ENCODE results near the gene PAX2. TPM values are rescaled to one million over a fixed set of nuclear protein-coding genes. Genes with fewer than 3 reads are reported as not detected.

Gene PAX2
- total and polyA plus RNA-seq, 3 donors from 2014 or later = 1.1 to 3.7 (median 1.5) TPM

DNA sequence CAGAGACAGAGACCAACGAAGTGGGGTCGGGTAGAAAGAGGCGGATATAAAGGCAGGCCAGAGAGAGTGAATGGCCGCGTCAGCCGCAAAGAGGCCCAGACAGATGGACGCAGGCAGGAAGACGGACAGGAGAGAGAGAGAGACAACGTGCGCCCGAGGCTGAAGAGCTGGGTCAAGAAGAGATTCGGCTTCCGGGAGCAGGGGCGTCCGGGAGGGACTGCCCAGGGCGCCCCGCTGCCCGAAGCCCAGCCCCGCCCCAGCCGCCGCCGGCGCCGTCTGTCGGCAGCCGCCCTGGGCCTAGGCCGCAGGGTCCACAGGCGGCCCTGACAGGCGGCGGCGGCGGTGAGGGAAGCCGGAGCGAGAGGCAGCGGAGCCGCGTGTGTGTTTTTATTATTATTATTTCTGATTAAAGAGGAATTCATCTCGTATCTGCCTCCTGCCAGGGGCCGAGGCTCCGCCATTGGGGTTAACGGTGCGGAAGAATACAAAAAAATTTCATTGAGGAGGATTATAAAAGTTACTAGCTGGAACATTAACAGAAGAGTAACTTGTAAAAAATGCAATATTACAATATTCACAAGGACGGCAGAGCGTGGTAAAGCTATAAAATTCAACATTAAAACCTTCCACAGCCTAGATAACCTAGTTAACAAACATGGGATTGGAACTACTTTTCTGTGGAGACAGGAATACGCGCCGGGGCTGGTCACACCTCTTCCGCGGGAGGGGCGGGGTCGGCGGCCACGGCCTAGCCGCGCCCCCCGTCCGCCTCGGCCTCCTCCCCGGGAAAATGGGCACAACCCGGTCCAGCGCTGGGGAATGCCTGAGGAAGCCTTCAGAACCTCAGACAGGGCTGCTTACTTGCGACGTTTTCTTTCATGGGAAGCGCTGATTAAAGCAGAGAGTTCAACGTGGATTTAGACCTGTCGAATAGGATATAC is 29.7 kb upstream of the PAX2 start:
- Histone ChIP-seq H3K27me3 (no peaks in the 10 kb centered on the region), H3K9me3 (no peaks in the 10 kb centered on the region), H3K4me3 (peak overlapping the region; percentile 50 to 51), H3K4me1 (no peaks in the 10 kb centered on the region), H3K27ac (peak overlapping the region; percentile 56 to 73), H3K36me3 (ENCODE audit: low read depth, missing control alignments) (no peaks in the 10 kb centered on the region)
- DNase-seq = peak; percentile 58
- intact Hi-C loops (cut with DNase I; ENCODE audit: low total_unique reads) = no loop called here
- TF ChIP-seq POLR2A (IDR thresholded peaks at IDR 0.05) = no peak
- TF ChIP-seq, protein P1, sequence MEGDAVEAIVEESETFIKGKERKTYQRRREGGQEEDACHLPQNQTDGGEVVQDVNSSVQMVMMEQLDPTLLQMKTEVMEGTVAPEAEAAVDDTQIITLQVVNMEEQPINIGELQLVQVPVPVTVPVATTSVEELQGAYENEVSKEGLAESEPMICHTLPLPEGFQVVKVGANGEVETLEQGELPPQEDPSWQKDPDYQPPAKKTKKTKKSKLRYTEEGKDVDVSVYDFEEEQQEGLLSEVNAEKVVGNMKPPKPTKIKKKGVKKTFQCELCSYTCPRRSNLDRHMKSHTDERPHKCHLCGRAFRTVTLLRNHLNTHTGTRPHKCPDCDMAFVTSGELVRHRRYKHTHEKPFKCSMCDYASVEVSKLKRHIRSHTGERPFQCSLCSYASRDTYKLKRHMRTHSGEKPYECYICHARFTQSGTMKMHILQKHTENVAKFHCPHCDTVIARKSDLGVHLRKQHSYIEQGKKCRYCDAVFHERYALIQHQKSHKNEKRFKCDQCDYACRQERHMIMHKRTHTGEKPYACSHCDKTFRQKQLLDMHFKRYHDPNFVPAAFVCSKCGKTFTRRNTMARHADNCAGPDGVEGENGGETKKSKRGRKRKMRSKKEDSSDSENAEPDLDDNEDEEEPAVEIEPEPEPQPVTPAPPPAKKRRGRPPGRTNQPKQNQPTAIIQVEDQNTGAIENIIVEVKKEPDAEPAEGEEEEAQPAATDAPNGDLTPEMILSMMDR (IDR thresholded peaks at IDR 0.05) = no peak
- WGBS, 2 donors = 9 to 14% methylated on average over 55 to 66 of the region's 66 CpGs

DNA sequence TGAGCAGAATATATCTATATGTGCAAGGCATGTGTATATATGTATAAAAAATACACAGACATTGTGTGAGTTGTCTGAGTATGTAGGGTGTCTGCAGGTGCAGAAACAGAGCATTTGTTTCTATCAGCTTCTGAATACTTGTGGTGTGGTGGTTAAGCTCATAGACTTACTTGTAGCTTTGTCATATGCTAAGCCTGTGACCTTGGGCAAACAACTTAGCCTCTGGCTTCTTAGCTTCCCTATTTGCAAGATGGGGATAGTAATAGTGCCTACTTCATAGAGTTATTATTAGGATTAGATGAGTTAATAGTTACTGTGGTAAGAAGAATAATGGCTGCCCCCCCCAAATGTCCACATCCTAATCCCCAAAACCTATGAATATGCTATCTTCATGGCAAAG is 28.2 kb upstream of the PAX2 start:
- Histone ChIP-seq H3K27ac (no peak overlapping the region), H3K36me3 (ENCODE audit: low read depth, missing control alignments) (no peaks in the 10 kb centered on the region), H3K4me3 (no peak overlapping the region), H3K27me3 (no peaks in the 10 kb centered on the region), H3K9me3 (no peaks in the 10 kb centered on the region), H3K4me1 (no peaks in the 10 kb centered on the region)
- TF ChIP-seq, protein P1 (IDR thresholded peaks at IDR 0.05) = no peak
- no peak for TF ChIP-seq POLR2A (IDR thresholded peaks at IDR 0.05)
- intact Hi-C loops (cut with DNase I; ENCODE audit: low total_unique reads) = no loop called here
- no peak for DNase-seq

DNA sequence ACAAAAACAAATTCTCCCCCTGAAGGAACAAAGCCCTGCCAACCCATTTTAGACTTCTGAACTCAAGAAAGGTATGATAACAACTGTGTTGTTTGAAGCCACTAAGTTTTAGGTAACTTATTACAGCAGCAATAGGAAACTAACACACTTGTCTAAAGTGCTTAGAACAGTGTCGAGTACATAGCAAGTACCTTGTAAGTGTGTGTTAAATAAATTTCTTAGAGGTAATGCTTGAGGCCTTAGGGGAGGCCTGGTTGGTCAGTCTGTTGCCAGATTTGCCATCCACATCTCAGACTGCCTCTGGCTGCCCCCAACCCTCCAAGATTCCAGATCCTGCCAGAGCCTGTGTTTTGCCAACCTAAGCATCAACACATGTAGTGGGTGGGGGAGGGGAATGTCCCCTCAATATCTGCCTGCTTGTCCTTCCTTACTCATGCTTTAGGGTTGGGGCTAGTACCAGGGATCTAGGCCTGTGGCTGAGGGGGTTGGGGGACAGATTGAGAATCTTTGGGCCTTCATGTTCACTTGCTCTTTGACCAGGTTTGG is 27.1 kb upstream of the PAX2 start:
- Histone ChIP-seq H3K4me3 (no peak overlapping the region), H3K4me1 (no peaks in the 10 kb centered on the region), H3K36me3 (ENCODE audit: low read depth, missing control alignments) (no peaks in the 10 kb centered on the region), H3K27ac (no peak overlapping the region), H3K27me3 (no peaks in the 10 kb centered on the region), H3K9me3 (no peaks in the 10 kb centered on the region)
- intact Hi-C loops (cut with DNase I; ENCODE audit: low total_unique reads) = no loop called here
- 64 to 92% methylated on average over 1 of the region's 1 CpG for WGBS, 2 donors
- TF ChIP-seq, protein P1 (IDR thresholded peaks at IDR 0.05) = no peak
- TF ChIP-seq POLR2A (IDR thresholded peaks at IDR 0.05) = no peak
- DNase-seq = no peak

DNA sequence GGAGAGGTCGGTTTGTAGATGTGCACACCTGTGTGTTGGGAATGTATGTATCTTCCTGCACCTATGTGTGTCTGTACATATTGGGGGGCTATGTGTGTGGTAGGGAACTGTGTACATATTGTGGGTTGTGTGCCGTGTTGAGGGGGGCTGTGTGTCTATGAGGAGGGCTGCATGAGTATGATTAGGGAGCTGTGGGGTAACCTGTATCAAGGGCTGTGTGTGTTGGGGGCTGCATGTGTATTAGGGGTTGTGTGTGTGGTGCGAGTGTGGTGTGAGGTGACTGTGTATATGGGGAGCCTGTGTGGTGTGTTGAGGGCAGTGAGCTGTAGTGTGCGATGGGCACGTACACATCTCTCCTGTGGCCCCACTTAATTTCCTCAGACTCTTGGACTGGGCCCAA is 22.2 kb upstream of the PAX2 start:
- H3K4me3 ChIP-seq = no peak overlapping the region
- no peaks in the 10 kb centered on the region for H3K4me1 ChIP-seq
- no peak overlapping the region for H3K27ac ChIP-seq
- no peaks in the 10 kb centered on the region for H3K27me3 ChIP-seq
- intact Hi-C loops (cut with DNase I; ENCODE audit: low total_unique reads) = no loop called here
- no peak for DNase-seq
- H3K36me3 ChIP-seq (ENCODE audit: low read depth, missing control alignments) = no peaks in the 10 kb centered on the region
- TF ChIP-seq, protein P1 (IDR thresholded peaks at IDR 0.05) = no peak
- TF ChIP-seq POLR2A (IDR thresholded peaks at IDR 0.05) = no peak
- WGBS, 2 donors = 69 to 77% methylated on average over 5 of the region's 5 CpGs
- no peaks in the 10 kb centered on the region for H3K9me3 ChIP-seq

Data from testis (tissue), 3 donors.